SW 1271 (cell line): ENCODE measurements around the gene SMIM41.

ENCODE experiments used
- DNase-seq, 2 experiments: peaks; one replicate each; lab custom pipeline; 2025; lab: John Stamatoyannopoulos, UW

SMIM41 gene

GRCh38 chr12:52050758-52051541, 28.6 kb upstream of the SMIM41 start, which contains the start of gene NR4A1:
Gene NR4A1 (plus strand): TSS chr12:52051442. CDS start chr12:52054329, 2,887 bp downstream.
- DNase-seq: peak; percentile 39 to 81

- DNase-seq: no peak
Measured at GRCh38 chr12:52052468-52053186, 26.9 kb upstream of the SMIM41 start.

- DNase-seq: no peak
Measured at GRCh38 chr12:52053536-52054209, 25.8 kb upstream of the SMIM41 start.

GRCh38 chr12:52054231-52054832, 25.2 kb upstream of the SMIM41 start:
- DNase-seq: no peak

- DNase-seq: no peak
Measured at GRCh38 chr12:52054833-52055730, 24.4 kb upstream of the SMIM41 start.

- DNase-seq: no peak
Measured at GRCh38 chr12:52055731-52056711, 23.5 kb upstream of the SMIM41 start.

- DNase-seq: no peak
Measured at GRCh38 chr12:52056801-52057637, 22.5 kb upstream of the SMIM41 start.

GRCh38 chr12:52057638-52058576, 21.6 kb upstream of the SMIM41 start:
- no peak for DNase-seq

- no peak for DNase-seq
Measured at GRCh38 chr12:52058631-52059361, 20.7 kb upstream of the SMIM41 start.

- no peak for DNase-seq
Measured at GRCh38 chr12:52059582-52060497, 19.7 kb upstream of the SMIM41 start.

- no peak for DNase-seq
Measured at GRCh38 chr12:52060498-52061177, 18.9 kb upstream of the SMIM41 start.

- DNase-seq: no peak
Measured at GRCh38 chr12:52061470-52062166, 17.9 kb upstream of the SMIM41 start.

GRCh38 chr12:52062167-52063081, 17.1 kb upstream of the SMIM41 start:
- no peak for DNase-seq
